NT2/D1 (cell line): ENCODE data around the gene EXOC1.

Source experiments
- SUZ12 ChIP-seq: IDR thresholded peaks from 2 replicates; pipeline ENCODE4 v1.6.1; 2011; ENCODE audit not compliant: insufficient read length, insufficient read depth; ENCODE audit errors: extremely low read depth
- YY1 ChIP-seq: IDR thresholded peaks from 2 replicates; pipeline ENCODE4 v1.6.1; 2011; ENCODE audit not compliant: insufficient read length, insufficient read depth

GRCh38 chr4:55830716-55831115 is 22.7 kb upstream of the EXOC1 start:
- TF ChIP-seq YY1 (no peak), SUZ12 (no peak)
